Right renal pelvis (tissue), 4 donors: ENCODE results near the gene TSPYL4. TPM values are rescaled to one million over a fixed set of nuclear protein-coding genes. Genes with fewer than 3 reads are reported as not detected.
A peak's percentile ranks its signal among the peaks of the same experiment; 100 is the strongest.

ENCODE experiments used
- DNase-seq, 4 donors: peaks; one replicate each; pipeline ENCODE4 v3.0.0-alpha.2; 2013; ENCODE audit warnings: low read depth in 4 of 4, low spot score in 3 of 4, missing footprints in 1 of 4
- polyA plus RNA-seq, 4 donors: library from polyadenylated mRNA; unstranded; fragments of 120-200 nt; gene quantifications; one replicate each; pipeline ENCODE4 v1.2.1, GENCODE V29; 2013; ENCODE audit not compliant: insufficient read length in 4 of 4

The TSPYL4 gene
- polyA plus RNA-seq, 4 donors = 58.9 to 63.6 (median 61.2) TPM

DNA sequence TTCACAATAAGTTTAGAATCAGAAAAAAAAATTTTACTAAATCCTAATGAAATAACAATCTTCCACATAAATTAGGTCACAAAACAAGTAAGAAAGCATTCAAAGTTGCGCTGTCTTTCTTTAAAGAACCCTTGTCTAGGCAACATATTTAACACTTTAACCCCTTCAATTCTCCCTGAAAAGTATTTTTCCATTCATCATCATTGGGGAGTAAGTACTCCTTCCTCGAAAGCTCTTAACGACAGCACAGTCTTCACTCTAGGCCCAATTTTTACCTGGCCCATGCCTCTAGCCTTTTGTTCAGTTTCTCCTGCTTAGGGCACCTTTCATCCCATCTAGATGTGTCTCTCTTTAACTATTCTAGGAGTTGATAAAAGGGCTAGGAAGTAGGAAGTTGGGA lies 23.2 kb upstream of the TSPYL4 start:
- no peak for DNase-seq

DNA sequence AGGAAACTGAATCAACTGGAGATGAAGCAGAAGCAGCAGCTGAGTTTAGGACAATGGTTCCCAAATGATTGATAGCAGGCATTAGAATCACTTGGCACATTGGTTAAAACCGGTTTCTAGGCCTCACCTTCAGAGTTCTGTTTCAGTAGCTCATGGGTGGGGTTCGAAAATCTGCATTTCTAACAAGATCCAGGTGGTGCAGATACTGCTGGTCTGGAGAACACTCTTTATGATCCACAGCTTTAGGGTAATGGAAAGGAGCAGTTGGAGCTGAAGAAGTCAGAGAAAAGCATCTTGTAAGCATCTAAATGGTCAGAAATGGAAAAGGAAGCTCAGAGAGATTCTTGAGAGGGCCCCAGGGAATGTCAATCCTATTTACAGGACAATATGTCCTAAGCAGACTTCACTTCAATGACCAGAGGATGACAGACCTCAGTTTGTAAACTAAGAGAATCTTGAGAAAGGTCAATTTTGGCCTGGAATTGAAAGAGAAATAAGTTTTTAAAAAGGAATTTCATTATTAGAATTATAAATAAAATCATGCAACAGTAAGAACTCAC lies 17.4 kb upstream of the TSPYL4 start:
- no peak for DNase-seq

DNA sequence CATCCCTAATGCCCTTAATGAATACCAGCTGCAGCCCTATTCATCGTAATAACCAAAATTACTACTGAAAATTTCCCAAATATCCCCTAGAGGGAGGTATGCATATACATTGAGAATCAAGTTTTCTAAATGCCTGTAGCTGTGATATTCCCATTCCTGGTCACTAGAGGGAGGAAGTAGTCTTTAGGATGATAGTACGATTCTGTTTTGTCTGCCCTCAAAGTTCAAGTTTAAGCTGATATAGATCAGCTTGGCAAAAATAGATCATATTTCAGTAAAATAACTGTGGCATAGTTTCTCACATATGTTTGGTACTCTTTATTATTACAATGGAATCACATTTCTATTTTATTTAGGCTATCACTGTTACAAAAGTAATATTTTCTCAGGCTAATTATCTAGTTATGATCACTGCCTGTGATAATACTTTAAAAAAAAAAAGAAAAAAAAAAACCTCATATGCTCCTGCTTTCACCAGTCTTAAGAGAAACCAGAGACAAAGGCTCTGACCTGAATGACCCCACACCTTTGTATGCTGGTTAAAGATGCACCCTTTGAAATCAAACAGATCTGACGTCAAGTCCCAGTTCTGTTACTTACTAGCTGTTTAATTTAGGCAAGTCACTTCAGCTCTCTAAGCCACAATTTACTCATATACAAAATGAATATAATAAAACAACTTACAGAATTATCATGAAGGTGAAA lies 14.9 kb upstream of the TSPYL4 start:
- peak in 1 of 4 donors; percentile 52 for DNase-seq

DNA sequence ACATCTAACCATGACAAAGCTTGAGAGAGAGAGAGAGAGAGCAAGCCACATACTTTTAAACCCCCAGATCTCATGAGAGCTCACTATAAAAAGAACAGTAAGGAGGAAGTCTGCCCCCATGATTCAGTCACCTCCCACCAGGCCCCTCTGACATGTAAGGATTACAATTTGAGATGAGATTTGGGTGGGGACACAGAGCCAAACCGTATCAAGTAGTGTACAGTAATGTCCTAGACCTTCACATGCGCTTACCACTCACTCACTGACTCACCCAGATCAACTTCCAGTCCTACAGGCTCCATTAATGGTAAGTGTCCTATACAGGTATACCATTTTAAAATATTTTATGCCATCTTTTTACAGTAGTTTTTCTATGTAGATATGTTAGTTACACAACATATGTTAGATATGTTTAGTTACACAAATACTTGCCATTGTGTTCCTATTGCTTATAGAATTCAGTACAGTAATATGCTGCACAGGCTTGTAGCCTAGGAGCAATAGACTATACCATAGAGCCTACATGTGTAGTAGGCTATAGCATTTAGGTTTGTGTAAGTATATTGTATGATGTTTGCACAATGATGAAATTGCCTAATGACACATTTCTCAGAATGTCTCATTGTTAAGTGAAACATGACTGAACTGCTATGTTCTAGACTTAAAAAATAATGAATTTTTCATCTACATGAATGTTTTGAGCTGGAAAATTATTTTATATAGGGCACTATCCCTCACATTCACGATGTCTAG lies 14.1 kb upstream of the TSPYL4 start:
- DNase-seq = no peak

DNA sequence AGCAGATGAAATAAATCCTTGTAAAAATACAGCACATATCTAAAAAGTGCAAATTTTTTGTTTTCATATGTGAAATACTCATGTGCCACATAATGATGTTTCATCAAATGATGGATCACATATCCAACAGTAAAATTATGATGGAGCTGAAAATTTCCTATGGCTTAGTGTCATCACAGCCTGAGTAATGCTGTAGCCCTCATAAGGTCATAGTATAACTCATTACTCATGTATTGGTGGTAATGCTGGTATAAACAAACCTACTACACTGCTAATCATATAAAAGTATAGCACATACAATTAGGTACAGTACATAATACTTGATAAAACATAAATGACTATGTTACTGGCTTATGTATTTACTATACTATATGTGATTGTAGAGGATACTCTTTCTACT lies 12.9 kb upstream of the TSPYL4 start:
- no peak for DNase-seq

DNA sequence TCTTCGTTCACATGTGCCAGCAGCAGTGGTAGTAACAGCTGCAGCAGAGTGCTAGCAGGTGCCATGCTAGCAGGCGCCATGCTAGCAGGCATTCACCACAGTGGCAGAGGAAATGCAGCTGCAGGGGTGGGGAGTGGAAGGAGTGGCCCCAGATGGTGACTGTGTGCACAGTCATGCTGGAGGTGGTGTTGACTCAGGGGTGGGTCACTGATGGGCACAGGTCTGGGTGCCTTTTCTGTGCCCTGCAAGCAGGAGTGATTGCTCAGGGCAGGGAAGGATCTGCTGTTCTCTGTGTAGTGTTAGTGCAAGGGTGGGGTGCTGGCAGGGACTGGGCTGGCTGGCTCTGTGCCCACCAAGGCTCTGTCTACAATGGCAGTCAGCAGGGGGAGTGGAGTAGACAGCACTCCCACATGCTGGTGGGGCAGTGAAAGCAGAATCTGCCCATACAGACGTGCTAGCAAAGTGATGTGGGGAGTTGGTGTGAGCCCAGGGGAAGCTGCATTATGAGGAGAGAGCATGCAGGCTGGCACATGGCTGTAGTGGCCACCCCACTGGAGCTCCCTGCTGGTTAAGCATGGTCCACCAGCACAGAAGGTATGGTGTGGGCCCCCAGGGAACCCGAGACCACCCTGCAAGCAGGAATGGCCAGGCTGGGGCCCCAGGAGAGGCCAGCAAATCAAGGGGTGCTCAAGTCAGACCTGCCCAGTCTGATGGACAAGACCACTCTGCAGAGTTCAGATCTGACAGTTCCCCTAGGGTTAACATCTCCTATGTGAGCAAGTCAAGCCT lies 11.4 kb upstream of the TSPYL4 start:
- no peak for DNase-seq

DNA sequence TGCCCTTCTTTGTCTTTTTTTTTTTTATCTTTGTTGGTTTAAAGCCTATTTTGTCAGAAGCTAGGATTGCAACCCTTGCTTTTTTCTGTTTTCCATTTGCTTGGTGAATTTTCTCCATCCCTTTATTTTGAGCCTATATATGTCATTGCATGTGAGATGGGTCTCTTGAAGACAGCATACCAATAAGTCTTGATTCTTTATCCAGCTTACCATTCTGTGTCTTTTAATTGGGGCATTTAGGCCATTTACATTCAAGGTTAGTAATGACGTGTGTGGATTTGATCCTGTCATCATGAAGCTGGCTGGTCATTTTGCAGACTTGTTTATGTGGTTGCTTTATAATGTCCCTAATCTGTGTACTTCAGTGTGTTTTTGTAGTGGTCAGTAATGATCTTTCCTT lies 9.5 kb upstream of the TSPYL4 start:
- DNase-seq = no peak

DNA sequence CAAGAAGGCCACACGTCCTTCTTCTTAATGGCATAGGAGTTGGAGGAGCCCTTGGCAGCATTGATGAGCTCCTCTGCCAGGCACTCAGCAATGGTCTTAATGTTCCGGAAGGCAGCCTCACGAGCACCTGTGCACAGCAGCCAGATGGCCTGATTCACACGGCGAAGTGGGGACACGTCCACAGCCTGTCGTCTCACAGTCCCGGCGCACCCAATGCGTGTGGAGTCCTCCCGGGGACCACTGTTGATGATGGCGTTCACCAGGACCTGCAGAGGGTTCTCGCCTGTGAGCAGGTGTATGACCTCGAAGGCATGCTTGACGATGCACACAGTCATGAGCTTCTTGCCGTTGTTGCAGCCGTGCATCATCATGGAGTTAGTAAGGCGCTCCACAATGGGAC lies 4.6 kb upstream of the TSPYL4 start:
- no peak for DNase-seq

DNA sequence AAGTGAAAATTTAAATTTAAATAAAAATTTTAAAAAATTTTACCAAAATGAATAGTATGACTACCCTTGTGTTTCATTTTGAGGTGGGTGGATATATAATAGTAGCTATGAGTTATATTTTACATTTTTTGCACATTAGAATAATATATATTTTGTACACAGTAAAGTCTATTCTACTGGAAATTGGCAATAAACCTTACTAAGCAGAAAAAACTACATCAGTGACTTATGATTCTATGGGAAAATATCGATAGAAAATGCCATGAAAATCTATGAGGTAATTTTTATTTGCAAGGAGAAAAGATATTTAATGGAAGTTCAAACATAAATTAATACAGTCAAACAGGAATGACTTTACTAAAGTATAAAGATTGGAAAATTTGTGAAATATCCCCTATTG lies 2.8 kb upstream of the TSPYL4 start:
- DNase-seq = no peak

DNA sequence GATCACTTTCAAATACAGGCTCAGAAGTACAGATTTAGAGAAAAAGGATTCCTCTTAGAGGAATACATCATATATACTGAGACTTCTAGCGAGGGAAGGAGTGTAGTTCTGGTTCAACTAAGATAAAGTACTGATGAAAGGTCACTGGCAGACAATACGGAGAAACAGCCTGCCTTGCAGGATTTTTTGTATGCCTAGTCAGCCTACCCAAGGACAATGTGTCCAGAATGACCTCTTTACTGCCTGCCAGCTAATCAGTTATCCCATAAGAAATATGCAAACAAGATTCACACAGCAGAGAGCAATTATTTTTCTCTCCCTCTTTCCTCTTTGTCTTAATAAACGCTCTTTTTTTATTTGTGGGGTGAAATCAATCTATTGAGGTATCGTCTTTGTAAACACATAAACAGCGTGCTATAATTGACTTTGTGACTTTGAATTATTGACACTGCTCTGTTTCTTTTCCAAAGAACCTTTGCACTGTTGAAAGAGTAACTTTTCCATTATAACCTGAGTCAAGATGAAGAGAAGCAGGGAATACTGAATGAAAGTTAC lies 1.4 kb upstream of the TSPYL4 start:
- DNase-seq = no peak

DNA sequence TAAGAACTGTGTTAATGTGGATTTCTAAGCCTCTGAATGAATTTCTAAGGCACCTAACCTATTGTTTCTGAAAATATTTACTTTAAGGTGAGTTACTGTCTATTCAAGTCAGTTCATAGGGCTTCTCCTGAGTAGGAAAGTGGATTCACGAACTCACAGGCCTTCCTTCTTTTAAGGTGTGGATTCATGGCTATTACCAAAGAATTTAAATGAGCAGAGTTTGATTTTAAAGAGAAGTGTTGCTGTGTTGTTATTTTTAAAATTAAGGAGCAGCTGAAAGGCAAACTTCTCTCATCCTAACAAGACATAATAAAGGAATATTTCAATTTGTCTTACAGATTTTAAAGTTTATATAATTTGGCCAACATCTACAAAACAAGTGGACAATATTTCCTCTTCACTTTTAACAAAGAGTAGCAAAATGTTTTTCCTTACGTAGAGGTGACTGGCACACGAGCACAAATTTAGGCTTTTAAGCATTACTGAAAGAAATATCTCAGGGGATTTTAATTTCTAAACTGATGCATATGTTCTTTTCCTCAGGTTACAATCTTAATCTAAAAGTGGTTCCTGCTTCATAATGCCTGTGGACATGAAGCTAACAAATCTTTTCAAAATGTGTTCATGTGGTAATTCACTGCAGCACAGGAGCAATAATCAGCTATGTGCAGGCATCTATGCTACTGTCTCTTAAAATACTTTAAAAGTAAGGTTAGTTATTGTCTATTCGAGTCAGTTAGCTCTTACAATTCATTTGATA lies 602 bp upstream of the TSPYL4 start:
- no peak for DNase-seq

DNA sequence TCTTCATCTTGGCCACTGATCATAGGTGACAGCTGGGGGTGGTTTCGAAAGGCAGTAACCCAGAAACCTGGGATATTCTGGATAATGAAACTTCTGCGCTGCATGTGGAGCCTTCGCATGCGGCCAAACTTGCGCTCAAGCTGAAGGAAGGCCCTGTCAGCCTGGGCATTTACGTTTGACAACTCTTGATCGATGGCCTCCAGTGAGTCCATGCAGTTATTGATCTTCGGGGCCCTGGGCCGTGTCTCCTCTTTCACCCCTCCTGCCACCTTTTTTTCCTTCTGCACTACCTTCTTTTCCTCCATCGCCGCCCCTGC lies 729 bp downstream of the TSPYL4 start:
- DNase-seq = no peak

DNA sequence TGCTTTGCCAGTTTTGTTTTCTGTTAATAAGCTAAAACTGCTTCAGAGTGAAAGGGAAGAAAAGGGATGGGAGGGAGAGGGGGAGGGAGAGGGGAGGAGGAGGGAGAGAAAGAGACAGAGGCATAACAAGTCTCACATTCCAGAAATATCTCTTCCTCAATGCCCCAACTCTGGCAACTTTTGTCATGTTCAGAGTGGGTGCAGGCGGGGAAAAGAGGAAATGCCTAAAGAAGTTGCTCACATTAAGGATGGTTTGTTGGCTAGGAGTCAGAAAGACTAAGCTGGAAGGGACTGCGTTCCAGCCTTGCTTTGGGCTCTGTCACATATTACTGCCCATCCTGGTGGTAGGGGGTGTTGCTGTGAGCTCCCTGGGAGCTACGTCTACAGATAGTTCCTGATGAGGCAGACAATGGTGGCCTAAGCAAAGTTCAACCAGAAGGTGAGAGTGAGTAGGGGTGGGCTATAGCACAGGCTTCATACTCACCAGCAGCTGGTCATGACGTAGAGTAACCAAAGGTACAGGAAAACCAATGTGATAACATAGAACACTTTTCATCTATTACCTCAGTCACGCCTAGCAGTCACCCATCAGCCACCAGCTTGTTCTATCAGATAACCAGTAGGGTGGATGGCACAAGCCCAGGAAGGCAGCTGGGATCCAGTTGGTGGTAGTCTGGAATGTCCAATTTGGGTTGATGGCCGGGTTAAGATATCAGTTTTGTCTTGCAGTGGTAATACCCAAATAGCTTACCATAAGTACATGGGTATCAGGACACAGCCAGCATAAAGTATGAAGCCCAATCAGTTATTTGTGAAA lies 2.1 kb downstream of the TSPYL4 start:
- no peak for DNase-seq

DNA sequence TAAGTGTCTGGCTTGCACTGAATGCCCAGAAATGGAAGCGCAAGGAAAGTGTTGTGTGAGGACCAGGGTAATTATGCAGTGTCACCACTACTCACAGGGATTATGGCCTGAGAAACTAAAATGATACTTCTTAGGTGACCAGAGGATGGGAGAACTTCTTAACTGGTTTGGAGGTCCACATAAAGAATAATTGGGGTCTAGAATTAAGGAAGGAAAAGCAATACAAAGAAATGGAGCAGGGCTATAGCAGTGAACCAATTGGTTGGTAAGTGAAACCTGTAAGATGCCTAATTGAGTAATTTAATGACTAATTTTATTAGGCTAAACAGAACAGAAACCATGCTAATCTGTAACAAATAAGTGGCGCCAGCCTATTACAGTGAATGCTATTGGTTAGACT lies 5.3 kb downstream of the TSPYL4 start:
- DNase-seq = no peak

DNA sequence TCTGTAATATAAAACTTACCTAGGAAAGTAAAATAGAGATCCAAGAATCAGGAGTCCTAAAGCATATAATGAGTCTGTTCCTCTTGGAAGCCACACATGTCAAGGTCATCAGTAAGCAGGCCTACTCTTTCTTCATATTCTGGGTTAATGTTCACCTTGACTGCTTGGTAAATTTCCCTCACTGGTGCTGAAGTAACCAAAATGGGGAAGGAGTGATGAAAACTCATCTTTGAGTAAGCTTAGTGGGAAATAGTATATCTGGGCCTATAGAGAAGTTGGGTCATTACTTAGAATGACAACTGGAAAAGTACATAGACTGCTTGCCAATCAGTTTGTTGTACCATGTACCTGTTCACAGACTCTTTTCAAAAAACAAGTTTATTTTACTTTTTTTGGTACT lies 6.6 kb downstream of the TSPYL4 start:
- DNase-seq = no peak

DNA sequence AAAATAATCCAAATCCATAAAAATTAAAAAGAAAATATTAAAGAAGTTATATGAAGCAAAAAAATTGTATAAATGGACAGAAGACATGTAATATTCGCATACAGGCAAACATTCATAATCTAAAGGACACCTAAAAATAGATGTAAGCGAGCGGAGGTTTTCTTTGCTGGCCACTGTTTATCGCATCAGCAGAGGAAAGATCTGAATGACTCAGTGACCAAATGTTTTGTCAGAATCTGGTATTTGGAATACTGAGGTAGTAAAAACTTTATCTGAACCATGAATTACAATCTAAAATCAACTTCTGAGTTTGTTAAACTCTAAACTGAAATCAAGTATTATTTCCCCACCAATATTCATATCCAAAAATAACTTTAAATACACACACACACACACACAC lies 7.8 kb downstream of the TSPYL4 start:
- DNase-seq = no peak

DNA sequence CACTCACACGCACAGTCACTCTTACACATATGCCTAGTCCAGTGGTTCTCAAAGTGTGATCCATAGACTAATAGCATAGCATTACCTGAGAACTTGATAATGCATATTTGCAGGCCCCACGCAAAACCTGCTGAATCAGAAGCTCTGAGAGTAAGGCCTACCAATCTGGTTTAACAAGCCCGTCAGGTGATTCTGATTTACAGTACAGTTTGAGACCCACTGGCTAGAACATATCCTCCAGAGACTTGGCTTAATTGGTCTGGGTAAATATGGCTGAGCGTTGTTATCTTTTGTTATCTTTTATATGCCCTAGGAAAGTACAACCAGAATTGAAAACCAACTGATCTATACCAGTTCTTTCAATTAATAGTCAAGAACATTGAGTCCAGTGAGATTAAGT lies 9.6 kb downstream of the TSPYL4 start:
- DNase-seq = no peak

DNA sequence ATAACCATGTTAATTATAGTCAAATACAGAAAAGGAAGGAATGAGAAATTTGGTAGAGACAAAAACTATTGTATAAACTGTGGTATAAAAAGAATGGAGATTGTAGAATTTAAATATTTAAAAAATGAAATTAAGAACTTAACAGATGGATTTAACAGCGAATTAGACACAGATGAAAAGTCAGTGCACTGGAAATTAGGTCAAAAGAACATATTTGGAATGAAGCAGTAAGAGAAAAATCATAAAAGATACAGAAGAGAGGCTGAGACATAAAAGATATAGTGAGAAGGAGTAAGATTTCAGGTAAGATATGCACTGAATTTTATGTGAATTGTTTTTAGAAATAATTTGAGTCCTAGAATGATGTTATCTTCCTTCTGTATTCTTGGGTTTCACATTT lies 14.0 kb downstream of the TSPYL4 start:
- DNase-seq = no peak

DNA sequence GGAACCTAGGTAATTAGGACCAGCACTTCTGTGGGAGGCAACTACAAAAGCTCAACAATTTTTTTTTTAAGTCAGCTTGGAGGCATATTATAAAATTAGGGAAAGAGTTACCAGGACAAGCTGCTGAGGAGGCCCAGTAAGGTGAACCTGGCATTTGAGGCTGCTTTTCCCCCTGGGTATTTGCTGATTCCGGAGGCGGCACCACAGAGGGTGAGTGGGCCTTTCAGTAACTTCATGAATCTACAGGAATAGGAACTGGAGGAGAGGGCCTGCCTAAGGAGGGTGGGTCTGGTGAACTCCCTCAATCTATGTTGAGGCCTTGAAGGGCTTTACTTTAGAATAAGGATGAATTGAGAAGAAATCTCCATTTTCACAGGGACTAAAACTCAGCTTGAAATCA lies 14.6 kb downstream of the TSPYL4 start:
- DNase-seq = no peak

DNA sequence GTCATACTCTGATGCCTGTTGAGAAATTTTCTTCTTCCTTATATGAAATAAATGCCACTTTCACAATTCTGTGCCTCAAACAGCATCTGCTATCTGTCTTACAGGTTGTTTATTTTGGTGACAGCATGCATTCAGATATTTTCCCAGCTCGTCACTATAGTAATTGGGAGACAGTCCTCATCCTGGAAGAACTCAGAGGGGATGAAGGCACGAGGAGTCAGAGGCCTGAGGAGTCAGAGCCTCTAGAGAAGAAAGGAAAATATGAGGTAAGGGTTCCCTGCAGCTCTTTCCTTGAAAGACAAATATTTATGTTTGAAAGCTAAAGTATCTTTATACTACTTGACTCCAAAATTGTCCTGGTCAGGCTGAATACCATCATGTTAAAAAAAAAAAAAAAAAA lies 15.8 kb downstream of the TSPYL4 start:
- no peak for DNase-seq
